ENCODE results near the gene ANKRD36.
"Not testable (repeated sequence)": the region's sequence is repeated elsewhere in the genome, so short reads cannot be mapped to it uniquely, and the experiment has no call there.

- TF ChIP-seq CTCF, POLR2AphosphoS5 (IDR thresholded peaks at IDR 0.05): not testable (repeated sequence)
These were observed 29.4 kb upstream of the ANKRD36 start for GRCh38 chr2:97083516-97083915.

Measured in transverse colon (tissue), 4 donors.